ENCODE results near the gene GTF3C6.
"Not testable (repeated sequence)": the region's sequence is repeated elsewhere in the genome, so short reads cannot be mapped to it uniquely, and the experiment has no call there.

GTF3C6 gene

DNA sequence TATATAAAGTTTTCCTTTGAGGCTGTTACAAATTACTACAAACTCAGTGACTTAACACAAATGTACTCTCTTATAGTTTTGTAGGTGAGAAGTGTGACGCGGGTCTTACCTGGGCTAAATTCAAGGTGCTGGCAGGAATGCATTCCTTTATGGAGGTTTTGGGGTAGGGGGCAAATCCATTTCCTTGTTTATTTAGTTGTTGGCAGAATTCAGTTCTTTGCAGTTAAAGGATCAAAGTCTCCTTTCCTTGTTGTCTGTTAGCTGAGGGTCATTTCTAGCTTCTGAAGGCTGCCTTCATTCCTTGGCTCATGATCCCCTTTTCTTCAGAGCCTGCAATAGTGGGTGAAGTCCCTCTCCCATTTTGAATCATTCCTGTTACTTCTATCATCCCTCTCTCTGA, 10.2 kb downstream of the GTF3C6 start:
- DNase-seq; in situ Hi-C loops (cut with MboI; ENCODE audit: low pct_unique_long_range_greater_than_20kb, low sequenced_read_pairs): not testable (repeated sequence)

- in situ Hi-C loops (cut with MboI; ENCODE audit: low pct_unique_long_range_greater_than_20kb, low sequenced_read_pairs), result no loop called here
These were observed 13.0 kb downstream of the GTF3C6 start for GRCh38 chr6:110971468-110971867.

GRCh38 chr6:110976575-110976974, 18.1 kb downstream of the GTF3C6 start:
- DNase-seq, result no peak
- in situ Hi-C loops (cut with MboI; ENCODE audit: low pct_unique_long_range_greater_than_20kb, low sequenced_read_pairs), result no loop called here

More at GRCh38 chr6:110971468-110971867, 13.0 kb downstream of the GTF3C6 start:
- DNase-seq, result no peak

DNA sequence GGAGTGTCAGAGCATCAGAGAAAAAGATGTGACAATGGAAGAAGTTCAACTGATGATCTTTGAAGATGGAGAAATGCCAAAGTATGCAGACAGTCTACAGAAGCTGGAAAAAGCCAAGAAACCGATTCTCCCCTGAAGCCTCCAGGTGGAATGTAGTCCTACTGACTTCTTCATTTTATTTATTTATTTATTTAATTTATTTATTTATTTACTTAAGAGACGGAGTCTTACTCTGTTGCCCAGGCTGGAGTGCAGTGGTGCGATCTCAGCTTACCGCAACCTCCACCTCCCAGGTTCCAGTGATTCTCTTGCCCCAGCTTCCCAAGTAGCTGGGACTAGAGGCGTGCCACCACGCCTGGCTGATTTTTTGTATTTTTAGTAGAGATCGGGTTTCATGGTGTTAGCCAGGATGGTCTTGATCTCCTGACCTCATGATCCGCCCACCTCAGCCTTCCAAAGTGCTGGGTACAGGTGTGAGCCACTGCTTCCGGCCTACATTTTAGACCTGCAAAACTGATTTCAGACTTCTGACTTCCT, 21.1 kb downstream of the GTF3C6 start:
- no peak for DNase-seq
- in situ Hi-C loops (cut with MboI; ENCODE audit: low pct_unique_long_range_greater_than_20kb, low sequenced_read_pairs), result no loop called here

- no peak for DNase-seq
- in situ Hi-C loops (cut with MboI; ENCODE audit: low pct_unique_long_range_greater_than_20kb, low sequenced_read_pairs), result no loop called here
These were observed 21.7 kb downstream of the GTF3C6 start for GRCh38 chr6:110980227-110980626.

GRCh38 chr6:110980648-110981047, 22.1 kb downstream of the GTF3C6 start:
- in situ Hi-C loops (cut with MboI; ENCODE audit: low pct_unique_long_range_greater_than_20kb, low sequenced_read_pairs), result no loop called here
- no peak for DNase-seq

DNA sequence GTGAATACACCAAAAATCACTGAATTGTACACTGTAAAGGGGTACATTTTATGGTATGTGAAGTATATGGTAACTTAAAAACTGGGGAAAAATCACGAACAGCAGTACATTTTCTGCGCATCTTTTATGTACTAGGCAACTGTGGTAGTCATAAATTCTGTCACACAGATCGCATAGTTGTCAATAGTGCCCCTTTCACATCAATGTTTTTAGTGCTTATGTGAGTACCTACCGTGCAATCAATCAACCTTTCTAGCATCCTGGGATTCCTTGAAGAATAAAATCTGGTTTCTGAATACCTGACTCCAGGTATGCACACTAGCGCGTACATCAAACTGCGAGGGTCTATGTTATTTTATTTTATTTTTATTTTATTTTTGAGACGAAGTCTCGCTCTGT, 22.7 kb downstream of the GTF3C6 start:
- in situ Hi-C loops (cut with MboI; ENCODE audit: low pct_unique_long_range_greater_than_20kb, low sequenced_read_pairs), result no loop called here
- DNase-seq, result peak; percentile 11

DNA sequence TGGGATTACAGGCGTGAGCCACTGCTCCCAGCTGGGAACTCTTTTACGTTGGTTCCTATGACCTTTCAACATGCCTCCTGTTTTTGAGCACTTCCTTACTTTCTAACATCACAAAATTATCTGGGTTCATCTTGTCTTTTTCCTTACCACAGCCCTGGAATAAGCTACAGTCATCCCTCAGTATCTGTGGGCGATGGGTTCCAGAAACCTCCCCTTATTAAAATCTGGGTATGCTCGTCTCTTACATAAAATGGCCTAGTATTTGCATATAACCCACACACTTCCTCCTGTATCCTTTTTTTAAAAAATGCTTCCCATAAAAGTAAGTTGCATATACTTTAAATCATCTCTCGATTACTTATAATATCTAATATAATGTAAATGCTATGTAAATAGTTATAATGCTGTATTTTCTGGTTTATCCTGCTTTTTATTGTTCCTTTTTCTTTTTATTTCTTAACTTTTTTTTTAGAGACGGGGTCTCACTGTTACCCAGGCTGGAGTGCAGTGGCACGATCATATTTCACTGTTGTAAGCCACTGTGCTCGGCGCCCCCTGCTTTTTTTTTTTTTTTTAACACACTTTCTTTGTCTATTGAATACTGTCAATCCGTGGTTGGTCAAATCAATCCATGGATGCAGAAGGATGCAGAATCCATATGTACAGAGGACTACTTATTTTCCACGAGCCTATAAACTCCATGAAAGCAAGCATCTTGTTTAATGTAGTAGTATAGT, 32.5 kb downstream of the GTF3C6 start:
- in situ Hi-C loops (cut with MboI; ENCODE audit: low pct_unique_long_range_greater_than_20kb, low sequenced_read_pairs), result no loop called here
- DNase-seq, result peak; percentile 11

DNA sequence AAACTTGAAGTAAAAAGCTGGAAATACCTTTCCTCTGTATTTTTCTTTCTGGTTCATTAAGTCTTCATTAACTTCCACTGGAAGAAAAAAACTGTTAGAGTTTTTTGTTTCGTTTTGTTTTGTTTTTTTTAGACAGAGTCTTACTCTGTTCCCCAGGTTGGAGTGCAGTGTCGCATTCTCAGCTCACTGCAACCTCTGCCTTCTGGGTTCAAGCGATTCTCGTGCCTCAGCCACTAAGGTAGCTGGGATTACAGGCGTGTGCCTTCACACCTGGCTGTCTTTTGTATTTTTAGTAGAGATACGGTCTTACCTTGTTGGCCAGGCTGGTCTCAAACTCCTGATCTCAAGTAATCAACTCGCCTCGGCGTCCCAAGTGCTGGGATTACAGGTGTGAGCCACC, 38.2 kb downstream of the GTF3C6 start:
- no peak for DNase-seq
- in situ Hi-C loops (cut with MboI; ENCODE audit: low pct_unique_long_range_greater_than_20kb, low sequenced_read_pairs), result no loop called here

DNA sequence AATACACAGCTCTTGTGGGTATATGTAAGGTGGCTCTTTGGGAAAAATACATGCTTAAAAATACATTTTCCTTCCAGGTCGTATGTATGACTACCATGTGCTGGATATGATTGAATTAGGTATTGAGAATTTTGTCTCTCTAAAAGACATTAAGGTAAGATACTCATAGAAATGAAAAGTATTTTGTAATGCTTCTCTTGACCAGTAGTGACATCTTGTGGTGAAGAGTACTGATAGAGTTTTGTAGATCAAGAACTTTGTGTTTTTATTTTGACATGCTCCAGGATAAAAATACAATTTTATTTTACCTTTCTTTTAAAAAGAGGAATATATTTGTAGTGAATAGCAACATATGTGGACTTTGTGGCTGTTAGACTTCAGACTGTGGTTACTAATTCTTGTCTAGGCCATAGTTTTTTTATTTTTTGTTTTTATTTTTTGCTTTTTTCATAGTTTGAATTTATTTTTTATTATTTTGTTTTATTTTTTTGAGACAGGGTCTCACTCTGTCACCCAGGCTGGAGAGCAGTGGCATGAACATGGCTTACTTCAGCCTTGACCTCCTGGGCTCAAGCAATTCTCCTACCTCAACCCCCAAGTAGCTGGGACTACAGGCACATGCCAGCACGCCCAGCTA, 41.2 kb downstream of the GTF3C6 start:
- DNase-seq, result peak; percentile 29
- in situ Hi-C loops (cut with MboI; ENCODE audit: low pct_unique_long_range_greater_than_20kb, low sequenced_read_pairs), result no loop called here

DNA sequence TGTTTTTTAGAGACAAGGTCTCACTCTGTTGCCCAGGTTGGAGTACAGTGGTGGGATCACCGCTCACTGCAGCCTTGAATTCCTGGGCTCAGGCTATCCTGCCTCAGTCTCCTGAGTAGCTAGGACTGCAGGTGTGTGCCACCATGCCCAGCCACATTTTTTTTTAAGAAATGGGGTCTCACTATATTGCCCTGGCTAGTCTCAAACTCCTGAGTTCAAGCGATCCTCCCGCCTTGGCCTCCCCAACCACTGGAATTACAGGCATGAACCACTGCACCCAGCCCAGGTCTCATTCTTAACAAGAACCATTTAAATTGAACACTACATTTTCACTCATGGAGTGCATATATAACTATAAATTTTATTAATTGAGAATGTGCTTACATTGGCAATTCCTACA, 43.8 kb downstream of the GTF3C6 start:
- in situ Hi-C loops (cut with MboI; ENCODE audit: low pct_unique_long_range_greater_than_20kb, low sequenced_read_pairs), result no loop called here
- no peak for DNase-seq

- in situ Hi-C loops (cut with MboI; ENCODE audit: low pct_unique_long_range_greater_than_20kb, low sequenced_read_pairs), result no loop called here
- DNase-seq, result peak; percentile 80
These were observed 53.0 kb downstream of the GTF3C6 start for GRCh38 chr6:111011360-111012142.

DNA sequence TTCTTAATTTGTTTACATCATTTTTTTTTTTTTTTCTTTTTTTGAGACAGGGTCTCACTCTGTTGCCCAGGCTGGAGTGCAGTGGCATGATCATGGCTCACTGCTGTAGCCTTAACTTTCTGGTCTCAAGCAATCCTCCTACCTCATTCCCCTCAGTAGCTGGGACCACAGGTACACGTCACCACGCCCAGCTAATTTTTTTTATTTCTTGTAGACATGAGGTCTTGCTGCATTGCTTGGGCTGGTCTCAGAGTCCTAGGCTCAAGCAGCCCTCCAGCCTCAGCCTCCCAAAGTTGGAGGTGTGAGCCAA, 53.6 kb downstream of the GTF3C6 start:
- no peak for DNase-seq
- in situ Hi-C loops (cut with MboI; ENCODE audit: low pct_unique_long_range_greater_than_20kb, low sequenced_read_pairs), result no loop called here

DNA sequence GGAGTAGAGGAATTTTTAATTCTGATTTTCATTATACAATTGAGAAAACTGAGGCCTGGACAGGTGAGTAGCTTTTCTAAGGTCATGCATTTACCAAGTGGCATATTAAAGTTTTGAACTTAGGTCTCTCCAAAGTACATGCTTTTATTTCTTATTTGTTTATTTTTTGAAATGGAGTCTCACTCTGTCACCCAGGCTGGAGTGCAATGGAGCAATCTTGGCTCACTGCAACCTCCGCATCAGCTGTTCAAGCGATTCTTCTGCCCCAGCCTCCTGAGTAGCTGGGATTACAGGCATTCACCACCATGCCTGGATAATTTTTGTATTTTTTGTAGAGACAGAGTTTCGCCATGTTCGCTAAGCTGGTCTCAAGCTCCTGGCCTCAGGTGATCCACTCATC, 54.0 kb downstream of the GTF3C6 start:
- DNase-seq; in situ Hi-C loops (cut with MboI; ENCODE audit: low pct_unique_long_range_greater_than_20kb, low sequenced_read_pairs): not testable (repeated sequence)

DNA sequence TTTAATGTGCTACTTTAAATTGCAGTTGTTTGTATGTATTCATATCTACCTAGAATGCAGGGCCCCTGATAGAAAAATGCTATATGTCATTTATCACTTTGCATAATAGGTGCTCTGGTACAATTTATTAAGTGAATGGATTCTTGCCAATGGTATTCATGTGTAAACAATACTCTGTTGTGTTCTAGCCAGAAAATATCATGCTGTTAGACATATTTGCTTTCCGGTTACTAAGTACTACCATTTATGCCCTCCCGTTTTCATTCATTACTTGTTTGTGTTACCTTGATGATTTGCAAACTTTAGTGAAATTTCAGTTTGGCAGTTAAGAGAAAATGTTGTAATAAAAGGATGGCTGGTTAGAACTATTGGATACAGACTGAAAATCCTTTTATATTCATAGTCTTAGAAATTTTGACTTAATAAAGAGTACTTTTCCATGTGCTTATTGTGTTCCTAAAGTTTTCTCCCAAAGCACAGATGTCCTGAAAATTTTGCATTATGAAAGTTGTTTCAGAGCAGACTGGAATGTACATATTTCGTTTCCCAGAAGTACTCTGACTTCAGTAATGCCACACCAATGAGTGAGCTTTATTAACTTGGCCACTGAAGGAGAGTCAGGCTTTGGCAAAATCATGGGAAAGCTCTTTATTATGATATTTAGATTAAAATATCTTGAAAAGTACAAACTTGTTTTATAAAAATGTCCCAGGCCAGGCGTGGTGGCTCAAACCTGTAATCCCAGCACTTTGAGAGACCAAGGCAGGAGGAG, 54.8 kb downstream of the GTF3C6 start:
- DNase-seq, result no peak
- in situ Hi-C loops (cut with MboI; ENCODE audit: low pct_unique_long_range_greater_than_20kb, low sequenced_read_pairs), result no loop called here

GRCh38 chr6:111015389-111016124, 57.1 kb downstream of the GTF3C6 start:
- in situ Hi-C loops (cut with MboI; ENCODE audit: low pct_unique_long_range_greater_than_20kb, low sequenced_read_pairs), result no loop called here
- no peak for DNase-seq

DNA sequence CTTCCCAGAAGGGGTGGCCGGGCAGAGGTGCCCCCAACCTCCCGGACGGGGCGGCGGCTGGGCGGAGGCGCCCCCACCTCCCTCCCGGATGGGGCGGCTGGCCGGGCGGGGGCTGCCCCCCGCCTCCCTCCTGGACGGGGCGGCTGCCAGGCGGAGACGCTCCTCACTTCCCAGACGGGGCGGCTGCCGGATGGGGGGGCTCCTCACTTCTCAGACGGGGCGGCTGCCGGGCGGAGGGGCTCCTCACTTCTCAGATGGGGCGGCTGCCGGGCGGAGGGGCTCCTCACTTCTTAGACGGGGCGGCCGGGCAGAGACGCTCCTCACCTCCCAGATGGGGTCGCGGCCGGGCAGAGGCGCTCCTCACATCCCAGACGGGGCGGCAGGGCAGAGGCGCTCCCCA, 58.7 kb downstream of the GTF3C6 start:
- in situ Hi-C loops (cut with MboI; ENCODE audit: low pct_unique_long_range_greater_than_20kb, low sequenced_read_pairs); DNase-seq: not testable (repeated sequence)
